Measurements from ENCODE around the gene ZBP1.
"Not testable (repeated sequence)": the region's sequence is repeated elsewhere in the genome, so short reads cannot be mapped to it uniquely, and the experiment has no call there.

The ZBP1 gene

DNA sequence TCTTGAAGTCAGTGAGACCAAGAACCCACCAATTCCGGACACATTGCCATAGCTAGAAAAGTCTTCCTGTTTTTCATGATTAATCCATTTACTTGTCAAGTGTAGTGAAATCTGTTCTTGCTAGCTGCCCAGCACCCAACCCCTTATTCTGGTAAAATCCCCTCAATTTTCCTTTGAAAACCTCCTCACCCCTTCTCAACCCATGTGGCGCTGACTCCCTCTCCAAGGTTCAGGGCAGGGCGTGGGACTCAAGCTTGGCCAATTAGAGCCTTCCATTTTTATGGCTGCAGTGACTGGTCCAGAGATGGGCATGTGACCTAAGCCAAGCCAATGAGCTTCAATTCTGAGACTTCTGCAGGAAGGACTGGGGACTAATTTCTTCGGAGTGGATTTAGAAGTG is 9.8 kb upstream of the ZBP1 start:
- no peak overlapping the region for H2BK5ac ChIP-seq (ENCODE audit: low read depth, low read length, poor library complexity, severe bottlenecking)
- no peak overlapping the region for H3K4me2 ChIP-seq (ENCODE audit: low read length, poor library complexity, severe bottlenecking)
- H3K4ac ChIP-seq (ENCODE audit: low read depth in 1 of 2, low read length in 2 of 2) = no peak overlapping the region
- H3K14ac ChIP-seq (ENCODE audit: low read length in 2 of 2) = no peak overlapping the region
- no peak overlapping the region for H3K23ac ChIP-seq (ENCODE audit: low read length in 2 of 2)
- no peak overlapping the region for H2BK120ac ChIP-seq (ENCODE audit: low read depth, low read length)
- H2BK15ac ChIP-seq (ENCODE audit: low read depth, poor library complexity, severe bottlenecking) = no peak overlapping the region
- H2AK5ac ChIP-seq (ENCODE audit: low read length, severe bottlenecking) = no peak overlapping the region
- H3K9me3 ChIP-seq (ENCODE audit: control insufficient read depth, low read length) = peaks cover 5% of the 10 kb centered on the region
- no peak overlapping the region for H3K9ac ChIP-seq (ENCODE audit: low read length)
- H3K27ac ChIP-seq (ENCODE audit: low read length, poor library complexity, severe bottlenecking) = no peak overlapping the region
- WGBS = 61% methylated on average over 4 of the region's 4 CpGs
- peaks cover 28 to 46% of the 10 kb centered on the region in 2 experiments for H3K27me3 ChIP-seq (ENCODE audit: control insufficient read depth in 1 of 2, insufficient read depth in 1 of 2, low read length in 2 of 2)
- no peaks in the 10 kb centered on the region for H3K79me1 ChIP-seq (replicated peaks; ENCODE audit: low read length, poor library complexity, severe bottlenecking)
- no peaks in the 10 kb centered on the region for H3K4me1 ChIP-seq (ENCODE audit: control insufficient read depth, insufficient read depth, low read depth, low read length)
- no peaks in the 10 kb centered on the region for H3K36me3 ChIP-seq (ENCODE audit: control insufficient read depth in 1 of 2, insufficient read depth in 2 of 2, low read depth in 1 of 2, low read length in 2 of 2)
- H2BK12ac ChIP-seq (ENCODE audit: low read length in 2 of 2) = no peak overlapping the region
- no peak overlapping the region for H3K4me3 ChIP-seq (ENCODE audit: insufficient read depth in 1 of 2, low read depth in 1 of 2, low read length in 2 of 2)
- H4K91ac ChIP-seq (ENCODE audit: low read length) = no peak overlapping the region
- H4K8ac ChIP-seq (ENCODE audit: low read length) = no peak overlapping the region
- H3K18ac ChIP-seq (ENCODE audit: low read depth in 1 of 2, low read length in 2 of 2) = no peak overlapping the region
- H2AFZ ChIP-seq (ENCODE audit: low read depth, low read length) = no peak overlapping the region
- DNase-seq = no peak

DNA sequence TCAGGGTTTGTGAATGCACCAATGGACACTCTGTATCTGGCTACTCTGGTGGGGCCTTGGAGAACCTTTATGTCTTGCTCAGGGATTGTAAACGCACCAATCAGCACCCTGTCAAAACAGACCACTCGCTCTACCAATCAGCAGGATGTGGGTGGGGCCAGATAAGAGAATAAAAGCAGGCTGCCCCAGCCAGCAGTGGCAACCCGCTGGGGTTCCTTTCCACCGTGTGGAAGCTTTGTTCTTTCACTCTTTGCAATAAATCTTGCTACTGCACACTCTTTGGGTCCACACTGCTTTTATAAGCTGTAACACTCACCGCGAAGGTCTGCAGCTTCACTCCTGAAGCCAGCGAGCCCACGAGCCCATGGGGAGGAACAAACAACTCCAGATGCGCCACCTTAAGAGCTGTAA is 9.3 kb upstream of the ZBP1 start:
- not testable (repeated sequence) for H2AK5ac ChIP-seq (ENCODE audit: low read length, severe bottlenecking); H2AFZ ChIP-seq (ENCODE audit: low read depth, low read length); H3K14ac ChIP-seq (ENCODE audit: low read length in 2 of 2); H3K4me1 ChIP-seq (ENCODE audit: control insufficient read depth, insufficient read depth, low read depth, low read length); H2BK120ac ChIP-seq (ENCODE audit: low read depth, low read length); H2BK15ac ChIP-seq (ENCODE audit: low read depth, poor library complexity, severe bottlenecking); H3K36me3 ChIP-seq (ENCODE audit: control insufficient read depth in 1 of 2, insufficient read depth in 2 of 2, low read depth in 1 of 2, low read length in 2 of 2); H3K23ac ChIP-seq (ENCODE audit: low read length in 2 of 2); H3K9ac ChIP-seq (ENCODE audit: low read length); H2BK12ac ChIP-seq (ENCODE audit: low read length in 2 of 2); H3K79me1 ChIP-seq (replicated peaks; ENCODE audit: low read length, poor library complexity, severe bottlenecking); H3K4me2 ChIP-seq (ENCODE audit: low read length, poor library complexity, severe bottlenecking); H4K91ac ChIP-seq (ENCODE audit: low read length); H3K4ac ChIP-seq (ENCODE audit: low read depth in 1 of 2, low read length in 2 of 2); DNase-seq; H3K18ac ChIP-seq (ENCODE audit: low read depth in 1 of 2, low read length in 2 of 2); H2BK5ac ChIP-seq (ENCODE audit: low read depth, low read length, poor library complexity, severe bottlenecking); H4K8ac ChIP-seq (ENCODE audit: low read length); H3K27ac ChIP-seq (ENCODE audit: low read length, poor library complexity, severe bottlenecking); H3K9me3 ChIP-seq (ENCODE audit: control insufficient read depth, low read length); H3K4me3 ChIP-seq (ENCODE audit: insufficient read depth in 1 of 2, low read depth in 1 of 2, low read length in 2 of 2)
- peaks cover 23 to 40% of the 10 kb centered on the region in 2 experiments for H3K27me3 ChIP-seq (ENCODE audit: control insufficient read depth in 1 of 2, insufficient read depth in 1 of 2, low read length in 2 of 2)
- 83% methylated on average over 9 of the region's 9 CpGs for WGBS

DNA sequence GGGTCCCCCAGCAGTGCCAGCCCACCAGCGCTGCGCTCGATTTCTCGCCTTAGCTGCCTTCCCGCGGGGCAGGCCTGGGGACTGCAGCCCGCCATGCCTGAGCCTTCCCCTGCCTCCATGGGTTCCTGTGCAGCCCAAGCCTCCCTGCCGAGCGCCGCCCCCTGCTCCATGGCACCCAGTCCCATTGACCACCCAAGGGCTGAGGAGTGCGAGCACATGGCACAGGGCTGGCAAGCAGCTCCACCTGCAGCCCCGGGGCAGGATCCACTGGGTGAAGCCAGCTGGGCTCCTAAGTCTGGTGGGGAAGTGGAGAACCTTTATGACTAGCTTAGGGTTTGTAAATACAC is 8.7 kb upstream of the ZBP1 start:
- H3K4ac ChIP-seq (ENCODE audit: low read depth in 1 of 2, low read length in 2 of 2); H3K14ac ChIP-seq (ENCODE audit: low read length in 2 of 2); H3K4me1 ChIP-seq (ENCODE audit: control insufficient read depth, insufficient read depth, low read depth, low read length); H3K79me1 ChIP-seq (replicated peaks; ENCODE audit: low read length, poor library complexity, severe bottlenecking); H2BK15ac ChIP-seq (ENCODE audit: low read depth, poor library complexity, severe bottlenecking); H3K4me2 ChIP-seq (ENCODE audit: low read length, poor library complexity, severe bottlenecking); H2BK12ac ChIP-seq (ENCODE audit: low read length in 2 of 2); H4K8ac ChIP-seq (ENCODE audit: low read length); DNase-seq; H3K4me3 ChIP-seq (ENCODE audit: insufficient read depth in 1 of 2, low read depth in 1 of 2, low read length in 2 of 2); H3K36me3 ChIP-seq (ENCODE audit: control insufficient read depth in 1 of 2, insufficient read depth in 2 of 2, low read depth in 1 of 2, low read length in 2 of 2); H3K27ac ChIP-seq (ENCODE audit: low read length, poor library complexity, severe bottlenecking); H2BK5ac ChIP-seq (ENCODE audit: low read depth, low read length, poor library complexity, severe bottlenecking); H3K18ac ChIP-seq (ENCODE audit: low read depth in 1 of 2, low read length in 2 of 2); H2AFZ ChIP-seq (ENCODE audit: low read depth, low read length); H3K9ac ChIP-seq (ENCODE audit: low read length); H4K91ac ChIP-seq (ENCODE audit: low read length); H2AK5ac ChIP-seq (ENCODE audit: low read length, severe bottlenecking); H3K9me3 ChIP-seq (ENCODE audit: control insufficient read depth, low read length); H2BK120ac ChIP-seq (ENCODE audit: low read depth, low read length); H3K23ac ChIP-seq (ENCODE audit: low read length in 2 of 2): not testable (repeated sequence)
- WGBS = 96% methylated on average over 11 of the region's 12 CpGs
- peaks cover 18 to 37% of the 10 kb centered on the region in 2 experiments for H3K27me3 ChIP-seq (ENCODE audit: control insufficient read depth in 1 of 2, insufficient read depth in 1 of 2, low read length in 2 of 2)

DNA sequence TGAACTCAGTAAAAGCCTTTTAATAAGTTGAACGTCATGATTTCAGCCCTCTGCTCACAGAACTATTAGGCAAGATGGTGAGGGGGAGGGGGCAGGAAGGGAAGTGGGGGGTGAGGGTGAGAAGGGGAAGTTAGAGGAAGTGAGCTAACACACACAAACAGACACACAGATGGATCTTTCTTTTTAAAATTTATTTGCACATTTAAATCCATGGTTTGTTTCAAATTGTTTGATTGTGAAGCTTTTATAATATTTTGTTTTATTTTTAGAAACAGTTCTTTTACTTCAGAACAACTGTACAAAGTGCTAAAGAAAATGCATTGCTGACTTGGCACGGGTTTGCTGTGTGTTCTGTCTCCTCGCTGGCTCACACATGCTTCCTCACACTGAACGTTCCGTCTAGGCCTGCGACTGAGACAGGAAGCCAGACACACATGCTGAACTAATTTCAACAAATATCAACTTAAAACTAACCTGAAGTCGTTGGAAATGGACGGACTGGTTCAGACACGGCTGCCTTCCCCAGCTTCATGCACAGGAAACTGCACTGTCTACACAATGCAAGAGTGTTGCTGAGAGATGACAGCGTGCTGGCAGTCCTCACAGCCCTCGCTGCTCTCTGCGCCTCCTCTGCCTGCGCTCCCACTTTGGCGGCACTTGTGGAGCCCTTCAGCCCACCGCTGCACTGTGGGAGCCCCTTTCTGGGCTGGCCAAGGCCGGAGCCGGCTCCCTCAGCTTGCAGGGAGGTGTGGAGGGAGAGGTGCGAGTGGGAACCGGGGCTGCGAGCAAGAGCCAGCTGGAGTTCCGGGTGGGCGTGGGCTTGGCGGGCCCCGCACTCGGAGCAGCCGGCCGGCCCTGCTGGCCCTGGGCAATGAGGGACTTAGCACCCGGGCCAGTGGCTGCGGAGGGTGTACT is 8.1 kb upstream of the ZBP1 start:
- Histone ChIP-seq H3K4me2 (ENCODE audit: low read length, poor library complexity, severe bottlenecking) (no peak overlapping the region), H3K18ac (ENCODE audit: low read depth in 1 of 2, low read length in 2 of 2) (no peak overlapping the region), H3K4ac (ENCODE audit: low read depth in 1 of 2, low read length in 2 of 2) (no peak overlapping the region), H3K9me3 (ENCODE audit: control insufficient read depth, low read length) (peaks cover 5% of the 10 kb centered on the region), H2BK120ac (ENCODE audit: low read depth, low read length) (no peak overlapping the region), H3K23ac (ENCODE audit: low read length in 2 of 2) (no peak overlapping the region), H3K27me3 (ENCODE audit: control insufficient read depth in 1 of 2, insufficient read depth in 1 of 2, low read length in 2 of 2) (peaks cover 14 to 37% of the 10 kb centered on the region in 2 experiments), H2BK15ac (ENCODE audit: low read depth, poor library complexity, severe bottlenecking) (no peak overlapping the region), H3K27ac (ENCODE audit: low read length, poor library complexity, severe bottlenecking) (no peak overlapping the region), H2AFZ (ENCODE audit: low read depth, low read length) (no peak overlapping the region), H2BK5ac (ENCODE audit: low read depth, low read length, poor library complexity, severe bottlenecking) (no peak overlapping the region), H2AK5ac (ENCODE audit: low read length, severe bottlenecking) (no peak overlapping the region), H2BK12ac (ENCODE audit: low read length in 2 of 2) (no peak overlapping the region), H3K4me1 (ENCODE audit: control insufficient read depth, insufficient read depth, low read depth, low read length) (no peaks in the 10 kb centered on the region), H4K91ac (ENCODE audit: low read length) (no peak overlapping the region), H4K8ac (ENCODE audit: low read length) (no peak overlapping the region), H3K9ac (ENCODE audit: low read length) (peak overlapping the region; percentile 28), H3K36me3 (ENCODE audit: control insufficient read depth in 1 of 2, insufficient read depth in 2 of 2, low read depth in 1 of 2, low read length in 2 of 2) (no peaks in the 10 kb centered on the region), H3K79me1 (replicated peaks; ENCODE audit: low read length, poor library complexity, severe bottlenecking) (no peaks in the 10 kb centered on the region), H3K4me3 (ENCODE audit: insufficient read depth in 1 of 2, low read depth in 1 of 2, low read length in 2 of 2) (no peak overlapping the region), H3K14ac (ENCODE audit: low read length in 2 of 2) (no peak overlapping the region)
- 82% methylated on average over 19 of the region's 29 CpGs for WGBS
- no peak for DNase-seq

All from mesenchymal stem cell (in vitro differentiated cells and primary cell).